ENCODE results near the gene GJD4.
A peak's percentile ranks its signal among the peaks of the same experiment; 100 is the strongest.

GJD4 gene

DNA sequence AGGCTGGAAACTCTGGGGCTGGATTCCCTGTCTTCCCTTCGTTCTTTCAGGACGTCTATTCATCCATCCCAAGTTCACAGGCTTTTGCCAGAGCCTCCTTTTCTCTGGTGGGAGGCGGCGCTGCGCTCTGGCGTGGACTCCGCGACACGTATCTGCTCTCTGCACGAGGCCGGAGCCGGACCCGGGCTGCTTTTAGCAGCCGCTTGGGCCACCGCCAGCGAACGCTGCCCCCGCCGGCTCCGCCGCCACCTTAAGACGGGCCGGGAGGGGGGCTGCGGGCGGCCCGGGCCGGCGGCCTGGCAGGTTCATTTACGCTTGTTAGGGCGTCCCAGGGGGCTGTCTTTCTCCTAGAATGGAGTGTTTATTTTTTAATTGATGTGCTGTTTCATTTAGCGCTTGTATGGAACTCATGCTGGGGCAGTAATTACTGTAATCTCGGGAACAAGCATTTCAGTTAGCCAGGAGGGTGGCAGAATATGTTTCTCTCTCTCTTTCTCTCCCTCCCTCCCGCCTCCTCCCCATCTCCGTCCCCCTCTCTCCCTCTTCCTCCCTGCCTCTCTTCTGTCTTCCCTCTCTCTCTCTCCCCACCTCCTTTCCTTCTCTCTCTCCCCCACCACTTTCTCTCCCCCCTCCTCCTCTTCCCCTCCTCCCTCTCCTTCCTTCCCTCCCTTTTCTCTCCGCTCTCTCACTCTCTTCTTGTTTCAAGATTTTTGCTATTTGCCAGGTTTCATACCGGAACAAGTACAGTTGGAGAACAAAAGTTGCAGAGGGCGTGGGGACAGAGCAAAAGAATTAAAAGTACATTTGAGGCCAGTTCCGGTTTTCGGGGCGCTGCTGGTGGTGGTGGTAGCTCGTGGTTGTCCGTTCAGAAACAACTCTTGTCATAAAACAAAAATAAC lies 38.3 kb downstream of the GJD4 start:
- H3K27ac ChIP-seq = peak overlapping the region; percentile 76 to 81
- H3K4me3 ChIP-seq = peak overlapping the region; percentile 81
- TF ChIP-seq, protein P1, sequence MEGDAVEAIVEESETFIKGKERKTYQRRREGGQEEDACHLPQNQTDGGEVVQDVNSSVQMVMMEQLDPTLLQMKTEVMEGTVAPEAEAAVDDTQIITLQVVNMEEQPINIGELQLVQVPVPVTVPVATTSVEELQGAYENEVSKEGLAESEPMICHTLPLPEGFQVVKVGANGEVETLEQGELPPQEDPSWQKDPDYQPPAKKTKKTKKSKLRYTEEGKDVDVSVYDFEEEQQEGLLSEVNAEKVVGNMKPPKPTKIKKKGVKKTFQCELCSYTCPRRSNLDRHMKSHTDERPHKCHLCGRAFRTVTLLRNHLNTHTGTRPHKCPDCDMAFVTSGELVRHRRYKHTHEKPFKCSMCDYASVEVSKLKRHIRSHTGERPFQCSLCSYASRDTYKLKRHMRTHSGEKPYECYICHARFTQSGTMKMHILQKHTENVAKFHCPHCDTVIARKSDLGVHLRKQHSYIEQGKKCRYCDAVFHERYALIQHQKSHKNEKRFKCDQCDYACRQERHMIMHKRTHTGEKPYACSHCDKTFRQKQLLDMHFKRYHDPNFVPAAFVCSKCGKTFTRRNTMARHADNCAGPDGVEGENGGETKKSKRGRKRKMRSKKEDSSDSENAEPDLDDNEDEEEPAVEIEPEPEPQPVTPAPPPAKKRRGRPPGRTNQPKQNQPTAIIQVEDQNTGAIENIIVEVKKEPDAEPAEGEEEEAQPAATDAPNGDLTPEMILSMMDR (IDR thresholded peaks at IDR 0.05) = no peak
- DNase-seq (ENCODE audit: low spot score) = peak; percentile 81

GRCh38 chr10:35644050-35644950 lies 39.2 kb downstream of the GJD4 start:
- Histone ChIP-seq H3K4me3 (peak overlapping the region; percentile 81), H3K27ac (peak overlapping the region in 1 of 2 donors; percentile 81)

GRCh38 chr10:35650894-35651293 lies 45.8 kb downstream of the GJD4 start:
- H3K27ac ChIP-seq = no peak overlapping the region
- no peak overlapping the region for H3K4me3 ChIP-seq
- no peak for DNase-seq (ENCODE audit: low spot score)
- TF ChIP-seq, protein P1 (IDR thresholded peaks at IDR 0.05) = no peak

More at GRCh38 chr10:35644050-35644950, 39.2 kb downstream of the GJD4 start:
- TF ChIP-seq, protein P1 (IDR thresholded peaks at IDR 0.05) = no peak
- no peak for DNase-seq (ENCODE audit: low spot score)

DNA sequence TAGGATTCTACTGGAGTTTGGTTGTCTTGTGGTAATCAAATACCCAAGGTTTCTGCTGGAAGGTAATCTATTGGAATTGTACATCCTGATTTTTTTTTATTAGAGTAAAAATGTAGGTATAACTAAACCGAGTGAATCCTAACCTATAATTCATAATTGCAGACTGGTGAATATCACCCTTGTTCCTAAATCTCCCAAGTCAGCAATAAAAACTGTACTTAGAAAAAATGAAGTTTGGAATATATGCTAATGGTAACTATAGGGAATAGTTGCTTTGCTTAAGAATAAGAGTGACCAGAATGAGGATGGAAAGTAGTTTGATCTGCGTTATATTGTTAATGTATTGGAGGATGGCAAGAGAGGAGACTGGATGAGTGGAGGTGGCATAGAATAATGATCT lies 47.7 kb downstream of the GJD4 start:
- no peak for DNase-seq (ENCODE audit: low spot score)
- Histone ChIP-seq H3K4me3 (no peak overlapping the region), H3K27ac (no peak overlapping the region)
- TF ChIP-seq, protein P1 (IDR thresholded peaks at IDR 0.05) = no peak

GRCh38 chr10:35657621-35658020 lies 52.5 kb downstream of the GJD4 start:
- Histone ChIP-seq H3K27ac (no peak overlapping the region), H3K4me3 (no peak overlapping the region)
- TF ChIP-seq, protein P1 (IDR thresholded peaks at IDR 0.05) = no peak
- DNase-seq (ENCODE audit: low spot score) = no peak

Measured in coronary artery (tissue), 2 donors.